GM21737 (cell line): ENCODE results near the gene ITPRIPL1.
"Not testable (repeated sequence)": the region's sequence is repeated elsewhere in the genome, so short reads cannot be mapped to it uniquely, and the experiment has no call there.

Source experiments
- ATAC-seq: cut with Tn5 transposase; IDR thresholded peaks from one replicate; pipeline ENCODE4 v1.9.1; 2021; ENCODE audit warnings: mild to moderate bottlenecking, moderate library complexity; ENCODE audit not compliant: unreplicated experiment

Gene ITPRIPL1

GRCh38 chr2:96325041-96325883 lies at the start of gene ITPRIPL1:
Gene ITPRIPL1, plus strand, starts transcription at chr2:96325317. Its CDS starts 523 bp downstream, at chr2:96325840.
- ATAC-seq, result no peak

GRCh38 chr2:96276787-96277499 lies 48.2 kb upstream of the ITPRIPL1 start:
- ATAC-seq, result no peak

GRCh38 chr2:96287273-96287856 lies 37.8 kb upstream of the ITPRIPL1 start:
- ATAC-seq, result no peak

GRCh38 chr2:96291751-96292150 lies 33.4 kb upstream of the ITPRIPL1 start:
- no peak for ATAC-seq

GRCh38 chr2:96294271-96294670 lies 30.8 kb upstream of the ITPRIPL1 start:
- not testable (repeated sequence) for ATAC-seq

- ATAC-seq, result no peak
These were observed 28.2 kb upstream of the ITPRIPL1 start for GRCh38 chr2:96296925-96297324.

- no peak for ATAC-seq
These were observed 23.3 kb upstream of the ITPRIPL1 start for GRCh38 chr2:96301865-96302264.

- no peak for ATAC-seq
These were observed 20.5 kb upstream of the ITPRIPL1 start for GRCh38 chr2:96304606-96305005.

GRCh38 chr2:96305091-96305978 lies 19.8 kb upstream of the ITPRIPL1 start, which contains the start of gene SNRNP200:
Gene SNRNP200, minus strand, starts transcription at chr2:96305546. Its CDS starts 109 bp downstream, at chr2:96305437.
- peak; percentile 94 for ATAC-seq

GRCh38 chr2:96305979-96306308 lies 19.2 kb upstream of the ITPRIPL1 start:
- ATAC-seq, result no peak

GRCh38 chr2:96306370-96306769 lies 18.7 kb upstream of the ITPRIPL1 start:
- no peak for ATAC-seq

GRCh38 chr2:96308248-96308647 lies 16.9 kb upstream of the ITPRIPL1 start:
- no peak for ATAC-seq

GRCh38 chr2:96315005-96315399 lies 10.1 kb upstream of the ITPRIPL1 start:
- ATAC-seq, result no peak

- ATAC-seq, result no peak
These were observed 9.6 kb upstream of the ITPRIPL1 start for GRCh38 chr2:96315400-96316071.

- no peak for ATAC-seq
These were observed 8.1 kb upstream of the ITPRIPL1 start for GRCh38 chr2:96316999-96317398.

GRCh38 chr2:96317584-96317997 lies 7.5 kb upstream of the ITPRIPL1 start:
- ATAC-seq, result no peak

- ATAC-seq, result no peak
These were observed 6.4 kb upstream of the ITPRIPL1 start for GRCh38 chr2:96318723-96319122.

GRCh38 chr2:96319396-96319795 lies 5.7 kb upstream of the ITPRIPL1 start:
- ATAC-seq, result no peak

- ATAC-seq, result no peak
These were observed 4.8 kb upstream of the ITPRIPL1 start for GRCh38 chr2:96320326-96320725.
